Colonic mucosa (tissue), 4 donors: ENCODE results near the gene DAZAP1. TPM values are rescaled to one million over a fixed set of nuclear protein-coding genes. Genes with fewer than 3 reads are reported as not detected.

Experiments
- DNase-seq: peaks from one replicate; pipeline ENCODE4 v3.0.0-alpha.2; 2020
- H3K27ac ChIP-seq: fragments of 200-600 bp; one replicate; pipeline ENCODE4 v1.8.0; 2021
- H3K27me3 ChIP-seq: fragments of 200-600 bp; one replicate; pipeline ENCODE4 v1.8.0; 2021
- H3K36me3 ChIP-seq: fragments of 200-600 bp; one replicate; pipeline ENCODE4 v1.8.0; 2021
- H3K4me1 ChIP-seq: fragments of 200-600 bp; one replicate; pipeline ENCODE4 v1.8.0; 2021; ENCODE audit warnings: mild to moderate bottlenecking
- H3K4me3 ChIP-seq: fragments of 200-600 bp; one replicate; pipeline ENCODE4 v1.8.0; 2021
- H3K9ac ChIP-seq, 2 donors: one replicate each; pipeline ENCODE4 v1.7.0; 2013; ENCODE audit warnings: control low read depth in 2 of 2, low read depth in 2 of 2, low read length in 2 of 2
- H3K9me3 ChIP-seq: fragments of 200-600 bp; one replicate; pipeline ENCODE4 v1.8.0; 2021
- intact Hi-C: fragments of 100-400 bp; cut with DNase I; formaldehyde crosslinking; loops from one replicate; pipeline ENCODE4 v1.14.1; 2022
- total RNA-seq, 2 donors: library from RNA; stranded (reverse); fragmentation: NEBNext Ultra II Directional in 1 of 2; extraction: Animal tissue kit (Norgen Biotek cat#: 25700) in 1 of 2; gene quantifications; one replicate each; pipeline ENCODE4 v1.2.1, GENCODE V29; 2021
- TF ChIP-seq, protein P1 (sequence below): fragments of 200-600 bp; IDR thresholded peaks from one replicate; pipeline ENCODE4 v1.8.0; 2022; ENCODE audit warnings: antibody characterized with exemption, mild to moderate bottlenecking
- donor health status: healthy.
- donor health status: DM: no; HTN: no; CAD: no.
- donor health status: DM: no; HTN: no; CAD: no.

DAZAP1 gene
- total RNA-seq, 2 donors from 2014 or later: 92.9 to 210 TPM

DNA sequence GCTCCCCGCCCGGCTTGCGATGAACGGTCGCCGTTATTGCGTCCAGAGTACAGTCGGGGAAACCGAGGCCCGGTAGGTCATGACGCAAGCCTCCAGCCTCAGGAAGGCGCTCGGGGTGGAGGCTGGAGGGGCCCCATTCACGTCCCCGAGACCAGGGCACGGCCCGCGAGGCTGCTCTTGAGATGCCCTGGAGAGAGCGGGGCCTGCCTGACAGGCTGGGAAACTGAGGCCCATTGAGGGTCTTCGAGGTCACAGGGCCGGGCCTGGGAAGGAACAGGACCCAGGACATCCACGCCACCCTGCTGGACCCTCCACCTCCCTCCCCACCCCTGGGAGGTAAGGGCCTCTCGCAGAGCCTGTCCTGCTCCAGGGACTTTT, 23.3 kb upstream of the DAZAP1 start:
- H3K9me3 ChIP-seq: no peaks in the 10 kb centered on the region
- TF ChIP-seq, protein P1, sequence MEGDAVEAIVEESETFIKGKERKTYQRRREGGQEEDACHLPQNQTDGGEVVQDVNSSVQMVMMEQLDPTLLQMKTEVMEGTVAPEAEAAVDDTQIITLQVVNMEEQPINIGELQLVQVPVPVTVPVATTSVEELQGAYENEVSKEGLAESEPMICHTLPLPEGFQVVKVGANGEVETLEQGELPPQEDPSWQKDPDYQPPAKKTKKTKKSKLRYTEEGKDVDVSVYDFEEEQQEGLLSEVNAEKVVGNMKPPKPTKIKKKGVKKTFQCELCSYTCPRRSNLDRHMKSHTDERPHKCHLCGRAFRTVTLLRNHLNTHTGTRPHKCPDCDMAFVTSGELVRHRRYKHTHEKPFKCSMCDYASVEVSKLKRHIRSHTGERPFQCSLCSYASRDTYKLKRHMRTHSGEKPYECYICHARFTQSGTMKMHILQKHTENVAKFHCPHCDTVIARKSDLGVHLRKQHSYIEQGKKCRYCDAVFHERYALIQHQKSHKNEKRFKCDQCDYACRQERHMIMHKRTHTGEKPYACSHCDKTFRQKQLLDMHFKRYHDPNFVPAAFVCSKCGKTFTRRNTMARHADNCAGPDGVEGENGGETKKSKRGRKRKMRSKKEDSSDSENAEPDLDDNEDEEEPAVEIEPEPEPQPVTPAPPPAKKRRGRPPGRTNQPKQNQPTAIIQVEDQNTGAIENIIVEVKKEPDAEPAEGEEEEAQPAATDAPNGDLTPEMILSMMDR: no peak
- H3K9ac ChIP-seq: peak overlapping the region; percentile 98 to 99
- intact Hi-C loops: loop anchor here (5.0 kb wide), 2 partner anchors 67 to 102 kb away; no protein-coding TSS in a partner anchor
- peak overlapping the region; percentile 78 for H3K27ac ChIP-seq
- H3K27me3 ChIP-seq: no peaks in the 10 kb centered on the region
- peaks cover 2% of the 10 kb centered on the region for H3K36me3 ChIP-seq
- peak overlapping the region; percentile 99 for H3K4me3 ChIP-seq
- no peak for DNase-seq
- H3K4me1 ChIP-seq: peaks cover 6% of the 10 kb centered on the region

DNA sequence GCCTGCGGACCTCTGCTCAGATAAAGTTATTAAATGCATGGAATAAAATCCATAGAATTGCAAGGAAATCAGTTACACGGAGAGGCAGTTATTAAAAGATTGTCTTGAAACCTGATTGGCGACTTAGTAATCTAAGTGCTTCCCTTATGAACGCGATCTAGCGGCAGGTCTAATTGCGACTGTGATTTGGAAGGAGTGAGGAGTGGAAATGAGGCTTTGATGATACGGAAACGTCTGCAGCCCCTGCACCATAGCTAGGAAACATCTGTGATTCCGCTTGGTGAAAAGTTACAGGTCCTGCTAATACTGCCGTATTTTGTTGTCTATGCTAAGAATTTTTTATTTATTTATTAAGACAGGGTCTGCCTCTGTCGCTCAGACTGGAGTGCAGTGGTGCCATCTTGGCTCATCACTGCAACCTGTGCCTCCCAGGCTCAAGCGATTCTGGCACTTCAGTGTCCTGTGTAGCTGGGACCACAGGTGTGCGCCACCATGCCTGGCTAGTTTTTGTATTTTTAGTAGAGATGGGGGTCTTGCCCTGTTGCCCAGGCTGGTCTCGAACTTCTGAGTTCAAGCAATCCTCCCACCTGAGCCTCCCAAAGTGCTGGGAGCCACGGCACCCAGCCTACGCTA, 22.8 kb upstream of the DAZAP1 start:
- DNase-seq: no peak
- no peaks in the 10 kb centered on the region for H3K9me3 ChIP-seq
- H3K4me1 ChIP-seq: peaks cover 6% of the 10 kb centered on the region
- TF ChIP-seq, protein P1: no peak
- no peaks in the 10 kb centered on the region for H3K27me3 ChIP-seq
- peak overlapping the region; percentile 99 for H3K4me3 ChIP-seq
- peak overlapping the region; percentile 98 to 99 for H3K9ac ChIP-seq
- peak overlapping the region; percentile 78 for H3K27ac ChIP-seq
- H3K36me3 ChIP-seq: peaks cover 7% of the 10 kb centered on the region
- intact Hi-C loops: loop anchor here (5.0 kb wide), 2 partner anchors 67 to 102 kb away; no protein-coding TSS in a partner anchor

DNA sequence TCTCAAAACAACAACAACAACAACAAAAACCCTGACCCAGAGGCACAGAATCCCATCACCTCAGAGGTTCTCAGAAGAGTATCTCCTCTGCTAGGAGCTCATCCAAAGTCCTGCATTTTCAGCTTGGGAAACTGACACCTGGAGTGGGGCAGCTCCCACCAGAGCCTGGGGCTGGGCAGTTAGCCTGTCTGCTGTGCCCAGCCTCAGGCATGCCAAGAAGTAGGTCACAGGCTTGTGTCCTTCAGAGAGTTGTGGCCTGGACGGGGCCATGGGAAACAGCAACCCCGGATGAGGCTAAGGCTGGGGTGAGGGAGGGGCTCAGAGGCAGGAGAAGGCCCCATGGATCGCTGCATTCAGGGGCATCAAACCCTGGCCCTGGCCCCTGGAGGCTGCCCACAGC, 21.6 kb upstream of the DAZAP1 start:
- TF ChIP-seq, protein P1: no peak
- DNase-seq: no peak
- Histone ChIP-seq H3K27ac (no peak overlapping the region), H3K4me3 (no peak overlapping the region), H3K9ac (no peak overlapping the region), H3K27me3 (no peaks in the 10 kb centered on the region), H3K4me1 (peaks cover 6% of the 10 kb centered on the region), H3K9me3 (no peaks in the 10 kb centered on the region), H3K36me3 (peaks cover 8% of the 10 kb centered on the region)
- intact Hi-C loops: no loop called here

DNA sequence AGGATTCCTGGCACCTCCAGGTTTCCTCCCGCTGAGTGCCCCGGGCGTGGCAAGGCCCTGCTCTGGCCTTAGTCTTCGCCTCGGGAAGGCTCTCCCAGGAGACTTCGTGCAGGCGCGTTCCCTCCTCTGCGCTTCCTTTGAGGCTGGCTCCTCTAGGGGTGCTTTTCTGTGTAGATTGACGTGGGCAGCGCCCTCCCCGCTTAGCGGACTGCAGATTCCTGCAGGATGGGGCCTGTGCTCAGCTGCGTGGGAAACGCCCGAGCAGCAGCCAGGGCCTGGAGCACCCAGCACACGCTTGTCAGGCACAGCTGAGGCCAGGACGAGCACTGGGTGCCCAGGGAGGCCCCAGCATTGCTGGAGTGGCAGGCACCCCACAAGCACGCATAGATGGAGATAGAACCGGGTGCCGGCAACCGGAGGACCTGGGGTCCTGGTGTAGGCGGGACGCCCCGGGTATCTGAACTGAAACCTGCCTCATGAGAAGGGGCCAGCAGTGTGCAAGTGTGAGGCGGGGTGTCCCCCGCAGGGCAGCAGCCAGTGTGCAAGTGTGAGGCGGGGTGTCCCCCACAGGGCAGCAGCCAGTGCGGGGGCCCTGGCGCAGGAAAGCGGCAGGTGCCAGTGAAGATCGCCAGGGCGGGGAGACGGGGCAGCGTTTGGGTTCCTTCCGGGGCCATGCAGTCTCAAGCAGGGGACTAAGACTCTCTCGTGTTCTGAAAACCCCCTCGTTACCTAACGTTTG, 20.3 kb upstream of the DAZAP1 start:
- TF ChIP-seq, protein P1: no peak
- Histone ChIP-seq H3K9me3 (no peaks in the 10 kb centered on the region), H3K4me3 (no peak overlapping the region), H3K36me3 (peaks cover 8% of the 10 kb centered on the region), H3K4me1 (peaks cover 6% of the 10 kb centered on the region), H3K27ac (no peak overlapping the region), H3K9ac (no peak overlapping the region), H3K27me3 (no peaks in the 10 kb centered on the region)
- no peak for DNase-seq
- intact Hi-C loops: no loop called here

DNA sequence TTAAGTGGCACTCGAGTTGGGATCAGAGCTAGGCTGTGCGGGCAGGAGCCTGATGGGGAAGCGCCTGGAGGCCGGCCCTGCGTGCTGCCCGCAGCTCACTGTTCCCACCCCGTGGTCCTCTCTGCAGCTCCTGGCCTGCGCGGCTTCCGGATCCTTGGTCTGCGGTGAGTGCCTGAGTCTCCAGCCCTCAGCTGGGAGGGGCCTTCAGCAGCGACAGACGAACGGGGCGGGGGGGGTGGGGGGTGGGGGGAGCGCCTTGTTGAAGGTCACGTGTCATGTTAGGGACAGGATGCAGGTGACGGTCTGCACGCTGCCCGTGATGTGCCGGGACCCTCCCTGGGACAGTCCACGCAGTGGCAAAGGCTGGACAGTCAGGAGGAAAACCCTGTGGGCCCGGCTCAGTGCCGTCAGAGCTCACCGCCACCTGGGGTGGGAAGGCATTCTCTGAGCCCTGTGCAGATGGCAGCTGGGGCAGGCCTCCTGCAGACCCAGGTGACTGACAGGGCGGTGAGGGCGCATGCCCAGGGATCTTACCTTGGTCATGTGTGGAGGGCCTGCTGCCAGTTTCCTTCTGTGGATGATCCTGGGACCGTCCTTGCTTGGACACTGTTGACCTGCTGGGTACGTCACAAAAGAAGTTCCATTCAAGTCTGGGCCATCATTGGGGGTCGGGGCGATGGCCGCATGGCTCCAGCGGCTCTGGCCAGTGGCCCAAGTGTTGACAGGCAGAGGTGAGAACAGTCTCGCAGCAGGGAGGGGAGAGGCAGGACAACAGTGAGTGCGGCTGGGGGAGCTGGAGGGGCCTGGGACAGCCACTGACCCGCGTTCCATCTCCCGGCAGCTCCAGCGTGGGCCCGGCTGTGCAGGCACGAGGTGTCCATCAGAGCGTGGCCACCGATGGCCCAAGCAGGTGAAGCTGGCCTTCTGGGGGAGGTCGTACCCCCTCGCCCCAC, 19.4 kb upstream of the DAZAP1 start:
- intact Hi-C loops: no loop called here
- no peak for DNase-seq
- Histone ChIP-seq H3K27ac (no peak overlapping the region), H3K36me3 (peaks cover 8% of the 10 kb centered on the region), H3K4me3 (no peak overlapping the region), H3K27me3 (no peaks in the 10 kb centered on the region), H3K9me3 (no peaks in the 10 kb centered on the region), H3K4me1 (peaks cover 6% of the 10 kb centered on the region), H3K9ac (no peak overlapping the region)
- TF ChIP-seq, protein P1: no peak
